HG03520 (cell line): Measurements from ENCODE around the gene ZNF561.
A peak's percentile ranks its signal among the peaks of the same experiment; 100 is the strongest.
"Not testable (repeated sequence)": the region's sequence is repeated elsewhere in the genome, so short reads cannot be mapped to it uniquely, and the experiment has no call there.

ENCODE experiments used
- ATAC-seq: cut with Tn5 transposase; IDR thresholded peaks from one replicate; pipeline ENCODE4 v1.9.1; 2021; ENCODE audit warnings: mild to moderate bottlenecking, moderate library complexity; ENCODE audit not compliant: unreplicated experiment

ZNF561 gene

GRCh38 chr19:9621156-9622037 lies at the start of gene ZNF561:
TSS of gene ZNF561 (minus strand) at chr19:9621232. CDS start at chr19:9619456, 1,776 bp downstream.
- ATAC-seq, result peak; percentile 69

DNA sequence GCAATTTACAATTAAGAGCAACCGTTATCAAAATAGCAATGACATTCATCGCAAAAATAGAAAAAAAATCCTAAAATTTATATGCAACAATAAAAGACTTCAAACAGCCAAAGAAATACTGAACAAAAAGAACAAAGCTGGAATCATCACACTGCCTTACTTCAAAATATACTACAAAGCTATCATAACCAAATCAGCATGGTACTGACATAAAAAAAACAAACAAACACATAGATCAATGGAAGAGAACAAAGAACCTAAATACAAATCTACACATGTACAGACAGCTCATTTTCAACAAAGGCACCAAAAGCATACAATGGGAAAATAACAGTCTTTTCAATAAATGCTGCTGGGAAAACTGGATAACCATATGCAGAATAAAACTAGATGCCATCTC lies 47.5 kb upstream of the ZNF561 start:
- ATAC-seq, result no peak

DNA sequence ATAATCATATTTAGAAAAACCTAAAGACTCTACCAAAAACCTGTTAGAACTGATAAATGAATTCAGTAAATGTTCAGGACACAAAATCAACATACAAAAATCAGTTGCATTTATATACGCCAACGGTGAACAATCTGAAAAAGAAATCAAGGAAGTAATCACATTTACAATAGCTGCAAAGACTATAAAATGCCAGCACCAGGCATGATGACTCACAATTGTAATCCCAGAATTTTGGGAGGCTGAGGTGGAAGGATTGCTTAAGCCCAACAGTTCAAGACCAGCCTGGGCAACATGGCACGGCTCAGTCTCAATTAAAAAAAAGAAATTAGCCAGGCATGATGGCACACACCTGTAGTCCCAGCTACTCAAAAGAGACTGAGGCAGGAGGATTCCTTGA lies 46.9 kb upstream of the ZNF561 start:
- ATAC-seq, result no peak

DNA sequence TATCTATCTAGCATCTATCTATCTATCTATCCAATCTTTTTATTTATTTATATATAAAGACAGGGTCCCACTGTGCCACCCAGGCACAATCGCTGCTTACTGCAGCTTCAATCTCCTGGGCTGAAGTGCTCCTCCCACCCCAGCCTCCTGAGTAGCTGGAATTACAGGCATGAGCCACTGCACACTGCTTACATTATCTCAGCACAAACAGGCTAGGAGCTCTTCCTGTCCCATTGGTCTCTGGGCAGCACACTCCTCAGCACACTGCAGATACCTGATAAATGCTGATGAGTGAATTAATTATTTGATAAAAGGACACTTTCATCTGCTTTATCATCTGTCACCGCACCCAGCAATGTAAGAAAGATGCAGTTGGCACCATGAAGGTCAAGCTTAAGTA lies 37.7 kb upstream of the ZNF561 start:
- ATAC-seq, result no peak

- ATAC-seq, result not testable (repeated sequence)
Measured at GRCh38 chr19:9653066-9653555, 32.1 kb upstream of the ZNF561 start.

DNA sequence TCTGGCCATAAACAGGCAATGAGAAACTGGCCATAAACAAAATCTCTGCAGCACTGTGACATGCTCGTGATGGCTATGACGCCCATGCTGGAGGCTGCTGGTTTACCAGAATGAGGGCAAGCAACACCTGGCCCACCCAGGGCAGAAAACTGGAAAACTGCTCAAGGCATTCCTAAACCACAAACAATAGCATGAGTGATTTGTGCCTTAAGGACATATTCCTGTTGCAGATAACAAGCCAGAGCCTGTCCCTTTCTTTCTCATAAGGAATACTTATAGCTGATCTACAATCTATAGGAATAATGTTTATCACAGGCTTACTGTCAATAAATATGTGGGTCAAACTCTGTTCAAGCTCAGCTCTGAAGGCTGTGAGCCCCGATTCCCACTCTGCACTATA lies 30.4 kb upstream of the ZNF561 start:
- not testable (repeated sequence) for ATAC-seq

- no peak for ATAC-seq
Measured at GRCh38 chr19:9650345-9650744, 29.3 kb upstream of the ZNF561 start.

DNA sequence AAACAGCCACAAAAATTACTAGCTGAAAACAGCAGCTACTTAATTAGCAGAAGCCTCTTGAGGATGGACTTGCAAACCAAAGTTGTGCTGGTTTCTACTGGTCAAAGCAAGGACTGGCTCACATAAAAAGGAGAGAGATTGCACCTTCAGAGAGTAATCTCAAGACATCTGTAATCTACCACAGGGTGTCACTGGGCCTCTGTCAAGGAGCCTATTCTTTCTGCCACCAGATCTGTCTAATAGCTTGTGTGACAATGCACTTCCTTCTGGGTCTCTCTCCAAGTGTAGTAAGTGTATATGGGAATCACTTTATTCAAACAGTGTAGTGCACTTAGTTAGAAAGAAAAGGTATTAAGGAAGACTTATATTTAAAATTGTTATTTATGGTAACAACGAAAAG lies 24.4 kb upstream of the ZNF561 start:
- ATAC-seq, result no peak

GRCh38 chr19:9644472-9644871 lies 23.4 kb upstream of the ZNF561 start:
- no peak for ATAC-seq

- no peak for ATAC-seq
Measured at GRCh38 chr19:9641810-9642209, 20.8 kb upstream of the ZNF561 start.

GRCh38 chr19:9640956-9641355 lies 19.9 kb upstream of the ZNF561 start:
- no peak for ATAC-seq

DNA sequence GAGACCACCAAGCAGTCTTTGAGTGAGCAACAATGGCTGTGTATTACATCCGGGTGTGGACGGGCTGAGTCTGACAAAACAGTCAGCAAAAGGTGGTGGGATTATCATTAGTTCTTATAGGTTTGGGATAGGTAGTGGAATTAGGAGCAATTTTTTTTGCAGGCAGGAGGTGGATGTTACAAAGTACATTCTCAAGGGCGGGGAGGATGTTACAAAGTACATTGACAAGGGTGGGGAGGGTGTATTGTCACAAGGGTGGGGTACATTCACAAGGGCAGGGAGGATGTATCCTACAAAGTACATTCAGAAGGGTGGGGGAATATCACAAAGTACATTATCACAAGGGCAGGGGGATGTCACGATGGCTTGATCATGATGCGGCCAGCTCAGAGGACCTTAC lies 15.0 kb upstream of the ZNF561 start:
- no peak for ATAC-seq

GRCh38 chr19:9627856-9628255 lies 6.8 kb upstream of the ZNF561 start:
- no peak for ATAC-seq

DNA sequence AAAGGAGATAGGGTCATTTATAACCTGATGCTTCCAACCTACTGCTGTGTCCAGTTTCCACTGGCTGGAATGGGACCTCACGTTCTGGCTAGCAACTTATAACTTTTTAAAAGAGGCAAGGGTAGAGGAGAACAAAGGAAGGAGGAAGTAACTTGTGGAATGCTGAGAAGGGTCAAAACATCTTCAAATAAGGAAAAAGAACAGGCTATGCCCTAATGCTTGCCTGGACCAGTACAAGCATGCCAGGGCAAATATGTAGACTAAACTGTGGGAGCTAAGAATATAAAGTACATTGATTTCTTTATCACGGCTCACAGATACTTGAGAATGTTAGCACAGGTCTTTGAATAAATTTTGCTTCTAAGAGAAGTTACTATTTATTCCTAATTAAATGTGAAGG lies 1.5 kb upstream of the ZNF561 start:
- no peak for ATAC-seq

- ATAC-seq, result no peak
Measured at GRCh38 chr19:9620842-9621155, 233 bp downstream of the ZNF561 start.

GRCh38 chr19:9615844-9616243 lies 5.2 kb downstream of the ZNF561 start:
- no peak for ATAC-seq

DNA sequence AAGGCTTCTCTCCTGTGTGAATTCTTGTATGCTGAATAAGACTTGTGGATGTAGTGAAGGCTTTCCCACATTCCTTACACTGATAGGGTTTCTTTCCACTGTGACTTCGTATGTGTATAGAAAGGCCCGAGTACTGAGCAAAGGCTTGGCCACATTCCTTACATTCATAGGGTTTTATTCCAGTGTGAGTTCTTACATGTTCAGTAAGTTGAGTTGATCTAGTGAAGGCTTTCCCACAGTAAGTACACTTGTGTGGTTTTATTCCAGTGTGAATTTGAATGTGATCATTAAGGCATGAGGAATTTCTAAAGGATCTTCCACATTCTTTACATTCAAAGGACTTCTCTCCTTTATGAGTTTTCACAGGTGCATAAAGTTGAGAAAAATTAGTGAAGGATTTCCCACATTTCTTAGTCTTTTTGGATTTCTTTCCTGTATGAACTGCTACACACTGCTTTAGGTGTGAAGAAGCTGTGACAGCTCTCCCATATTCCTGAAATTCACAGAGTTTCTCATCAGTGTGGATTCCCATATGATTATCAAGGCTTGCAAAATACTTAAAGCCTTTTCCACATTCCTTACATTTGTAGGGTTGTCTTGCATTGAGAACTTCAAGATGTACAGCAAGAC lies 10.4 kb downstream of the ZNF561 start:
- no peak for ATAC-seq

DNA sequence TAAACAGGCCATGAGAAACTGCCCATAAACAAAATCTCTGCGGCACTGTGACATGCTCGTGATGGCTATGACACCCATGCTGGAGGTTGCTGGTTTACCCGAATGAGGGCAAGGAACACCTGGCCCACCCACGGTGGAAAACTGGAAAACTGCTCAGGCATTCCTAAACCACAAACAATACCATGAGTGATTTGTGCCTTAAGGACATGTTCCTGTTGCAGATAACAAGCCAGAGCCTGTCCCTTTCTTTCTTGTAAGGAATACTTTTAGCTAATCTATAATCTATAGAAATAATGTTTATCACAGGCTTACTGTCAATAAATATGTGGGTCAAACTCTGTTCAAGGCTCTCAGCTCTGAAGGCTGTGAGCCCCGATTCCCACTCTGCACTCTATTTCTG lies 12.1 kb downstream of the ZNF561 start:
- ATAC-seq, result no peak

- ATAC-seq, result no peak
Measured at GRCh38 chr19:9597027-9597426, 24.0 kb downstream of the ZNF561 start.

- ATAC-seq, result no peak
Measured at GRCh38 chr19:9586764-9587163, 34.3 kb downstream of the ZNF561 start.

DNA sequence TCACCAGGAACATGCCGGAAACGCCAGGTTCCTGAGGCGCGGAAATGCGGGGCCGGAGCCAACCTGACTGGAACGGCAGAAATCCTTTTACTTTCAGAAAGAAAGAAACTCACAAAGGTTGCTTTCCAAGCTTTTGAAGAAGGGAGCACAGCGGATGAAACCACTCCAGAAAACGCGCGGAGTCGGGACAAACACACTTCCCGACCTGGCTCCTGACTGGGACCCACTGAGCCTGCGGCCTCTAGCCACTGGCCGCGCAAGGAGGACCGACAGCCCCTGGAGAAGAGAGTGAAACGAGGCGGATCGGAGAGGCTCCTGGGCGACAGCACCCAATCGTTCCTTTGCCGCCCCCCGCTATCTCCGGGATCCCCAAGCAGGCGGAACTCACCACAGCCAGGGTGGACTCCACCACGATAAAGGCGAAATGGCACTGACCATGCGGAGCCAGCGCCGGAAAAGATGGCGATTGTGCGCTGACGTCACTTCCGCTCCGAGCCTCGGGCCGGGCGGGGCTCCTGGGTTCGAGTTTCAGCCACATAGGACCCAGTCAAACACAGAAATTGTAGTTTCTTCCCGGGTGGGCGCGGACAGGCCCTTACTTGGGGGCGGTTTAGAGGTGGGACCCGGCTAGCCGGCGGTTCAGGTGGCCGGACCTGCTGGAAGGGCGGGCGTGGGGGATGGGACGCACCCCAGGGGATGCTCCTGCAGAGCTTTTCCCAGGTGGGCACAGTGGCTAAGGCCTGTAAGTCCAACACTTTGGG lies 36.8 kb downstream of the ZNF561 start, which contains the start of gene ZNF121:
Gene ZNF121 (minus strand): TSS at position 432 of the 761 bp plus-strand sequence. CDS start 16,407 bp downstream, outside the sequence.
- ATAC-seq, result peak; percentile 76
